ENCODE measurements around the gene TBC1D3H.
"Not testable (repeated sequence)": the region's sequence is repeated elsewhere in the genome, so short reads cannot be mapped to it uniquely, and the experiment has no call there.

The TBC1D3H gene

GRCh38 chr17:36388385-36389245 is at the start of gene TBC1D3H:
Gene TBC1D3H (minus strand): TSS chr17:36388435. CDS start chr17:36386895, 1,540 bp downstream.
- not testable (repeated sequence) for H3K9me3 Mint-ChIP-seq; H3K27me3 Mint-ChIP-seq; H3K4me3 Mint-ChIP-seq; H3K4me1 Mint-ChIP-seq (ENCODE audit: low read depth); H3K27ac Mint-ChIP-seq; H3K36me3 Mint-ChIP-seq (ENCODE audit: low read depth)

GRCh38 chr17:36428891-36429290 is 40.7 kb upstream of the TBC1D3H start:
- H3K27me3 Mint-ChIP-seq; H3K4me3 Mint-ChIP-seq; H3K27ac Mint-ChIP-seq; H3K36me3 Mint-ChIP-seq (ENCODE audit: low read depth); H3K4me1 Mint-ChIP-seq (ENCODE audit: low read depth); H3K9me3 Mint-ChIP-seq: not testable (repeated sequence)

GRCh38 chr17:36415180-36415941 is 27.1 kb upstream of the TBC1D3H start:
- H3K27me3 Mint-ChIP-seq; H3K36me3 Mint-ChIP-seq (ENCODE audit: low read depth); H3K27ac Mint-ChIP-seq; H3K9me3 Mint-ChIP-seq; H3K4me3 Mint-ChIP-seq; H3K4me1 Mint-ChIP-seq (ENCODE audit: low read depth): not testable (repeated sequence)

GRCh38 chr17:36390943-36391645 is 2.9 kb upstream of the TBC1D3H start:
- H3K4me3 Mint-ChIP-seq; H3K27ac Mint-ChIP-seq; H3K4me1 Mint-ChIP-seq (ENCODE audit: low read depth); H3K27me3 Mint-ChIP-seq; H3K36me3 Mint-ChIP-seq (ENCODE audit: low read depth); H3K9me3 Mint-ChIP-seq: not testable (repeated sequence)

GRCh38 chr17:36375938-36376337 is 12.3 kb downstream of the TBC1D3H start:
- not testable (repeated sequence) for H3K4me3 Mint-ChIP-seq; H3K36me3 Mint-ChIP-seq (ENCODE audit: low read depth); H3K27ac Mint-ChIP-seq; H3K9me3 Mint-ChIP-seq; H3K27me3 Mint-ChIP-seq; H3K4me1 Mint-ChIP-seq (ENCODE audit: low read depth)

GRCh38 chr17:36362496-36362895 is 25.7 kb downstream of the TBC1D3H start:
- not testable (repeated sequence) for H3K27me3 Mint-ChIP-seq; H3K4me1 Mint-ChIP-seq (ENCODE audit: low read depth); H3K27ac Mint-ChIP-seq; H3K36me3 Mint-ChIP-seq (ENCODE audit: low read depth); H3K4me3 Mint-ChIP-seq; H3K9me3 Mint-ChIP-seq

Measured in stimulated activated naive CD8-positive, alpha-beta T cell treated with anti-CD3 and anti-CD28 coated beads, Interleukin-15, Interleukin-2, amounts not matched to agents 100 ng/mL and 50 ng/mL, for 24 hours (primary cell).